WERI-Rb-1 (cell line): ENCODE data around the gene WARS2.

Experiments
- DNase-seq: peaks from one replicate; pipeline ENCODE4 v3.0.0-alpha.2; 2020
- H3K27ac ChIP-seq: fragments of 250-450 bp; sonication (Bioruptor Pico); 2 replicates; pipeline ENCODE4 v1.5.1; 2020; ENCODE audit warnings: mild to moderate bottlenecking, moderate library complexity
- H3K27me3 ChIP-seq: fragments of 250-450 bp; sonication (Bioruptor Pico); 2 replicates; pipeline ENCODE4 v1.5.1; 2021; ENCODE audit warnings: mild to moderate bottlenecking, low read depth, moderate library complexity; ENCODE audit not compliant: insufficient read depth, severe bottlenecking
- H3K36me3 ChIP-seq: fragments of 250-450 bp; sonication (Bioruptor Pico); 2 replicates; pipeline ENCODE4 v1.5.1; 2020; ENCODE audit warnings: mild to moderate bottlenecking, moderate library complexity
- H3K4me3 ChIP-seq: 2 replicates; pipeline ENCODE4 v1.5.1; 2011; ENCODE audit warnings: low read depth, mild to moderate bottlenecking, control low read depth, low read length
- H3K9me3 ChIP-seq: fragments of 250-450 bp; sonication (Bioruptor Pico); 2 replicates; pipeline ENCODE4 v1.5.1; 2021; ENCODE audit warnings: mild to moderate bottlenecking, moderate library complexity; ENCODE audit not compliant: severe bottlenecking
- CTCF ChIP-seq: IDR thresholded peaks from 2 replicates; pipeline ENCODE4 v1.5.1; 2011; ENCODE audit warnings: low read depth, mild to moderate bottlenecking, control low read depth, inconsistent platforms, low read length

The WARS2 gene

GRCh38 chr1:119026956-119027355, 113.5 kb downstream of the WARS2 start:
- Histone ChIP-seq H3K9me3 (no peaks in the 10 kb centered on the region), H3K27me3 (no peaks in the 10 kb centered on the region), H3K36me3 (no peaks in the 10 kb centered on the region), H3K4me3 (no peak overlapping the region), H3K27ac (no peak overlapping the region)
- no peak for DNase-seq
- no peak for TF ChIP-seq CTCF

GRCh38 chr1:119015547-119015946, 124.9 kb downstream of the WARS2 start:
- Histone ChIP-seq H3K27me3 (no peaks in the 10 kb centered on the region), H3K4me3 (no peak overlapping the region), H3K27ac (no peak overlapping the region), H3K9me3 (no peaks in the 10 kb centered on the region), H3K36me3 (no peaks in the 10 kb centered on the region)
- DNase-seq: no peak
- TF ChIP-seq CTCF: no peak

GRCh38 chr1:119012383-119012782, 128.1 kb downstream of the WARS2 start:
- no peaks in the 10 kb centered on the region for H3K9me3 ChIP-seq
- TF ChIP-seq CTCF: no peak
- DNase-seq: no peak
- H3K27me3 ChIP-seq: peaks cover 10% of the 10 kb centered on the region
- no peak overlapping the region for H3K4me3 ChIP-seq
- H3K27ac ChIP-seq: no peak overlapping the region
- no peaks in the 10 kb centered on the region for H3K36me3 ChIP-seq

GRCh38 chr1:119011706-119012105, 128.7 kb downstream of the WARS2 start:
- DNase-seq: no peak
- no peak overlapping the region for H3K27ac ChIP-seq
- no peak overlapping the region for H3K4me3 ChIP-seq
- H3K36me3 ChIP-seq: no peaks in the 10 kb centered on the region
- H3K27me3 ChIP-seq: peaks cover 17% of the 10 kb centered on the region
- TF ChIP-seq CTCF: no peak
- peaks cover 4% of the 10 kb centered on the region for H3K9me3 ChIP-seq

DNA sequence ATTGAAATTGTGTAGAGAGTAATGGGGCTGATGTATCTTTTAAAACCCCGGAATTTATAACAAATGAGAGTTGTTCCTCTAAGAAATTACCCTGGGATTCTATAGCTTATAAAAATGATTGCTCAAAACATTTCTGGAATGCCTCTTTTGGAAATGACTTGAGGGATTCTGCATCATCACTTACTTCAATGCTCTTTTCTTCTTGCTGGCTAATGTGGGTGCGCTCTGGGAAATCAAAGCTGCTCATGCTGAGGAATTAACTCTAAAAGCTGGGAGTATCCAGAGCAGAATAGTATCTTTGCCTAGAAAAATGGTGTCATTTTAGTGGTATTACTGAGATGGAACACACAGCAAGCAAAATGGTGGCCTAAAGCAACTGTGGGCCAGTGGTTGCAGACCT, 129.3 kb downstream of the WARS2 start:
- TF ChIP-seq CTCF: no peak
- Histone ChIP-seq H3K27me3 (peaks cover 23% of the 10 kb centered on the region), H3K9me3 (peaks cover 6% of the 10 kb centered on the region), H3K27ac (no peak overlapping the region), H3K4me3 (no peak overlapping the region), H3K36me3 (no peaks in the 10 kb centered on the region)
- no peak for DNase-seq

- Histone ChIP-seq H3K27me3 (peaks cover 29% of the 10 kb centered on the region), H3K9me3 (peaks cover 10% of the 10 kb centered on the region), H3K27ac (no peak overlapping the region), H3K36me3 (no peaks in the 10 kb centered on the region), H3K4me3 (no peak overlapping the region)
- no peak for TF ChIP-seq CTCF
- no peak for DNase-seq
These were observed 130.3 kb downstream of the WARS2 start for GRCh38 chr1:119010201-119010600.
